Astrocyte (in vitro differentiated cells and primary cell): ENCODE data around the gene SLC26A9. TPM values are rescaled to one million over a fixed set of nuclear protein-coding genes. Genes with fewer than 3 reads are reported as not detected.

Experiments
- DNase-seq: peaks from one replicate; pipeline ENCODE4 v3.0.0-alpha.2; 2010; ENCODE audit warnings: low read depth
- FAIRE-seq: peaks from 2 replicates; lab custom pipeline; 2011; peaks lifted over from hg19 to GRCh38; lab: Jason Lieb, UNC
- H2AFZ ChIP-seq: 2 replicates; pipeline ENCODE4 v1.6.0; 2012; ENCODE audit warnings: low read depth, low read length, inconsistent platforms
- H3K27ac ChIP-seq: 2 replicates; pipeline ENCODE4 v1.5.1; 2011; ENCODE audit warnings: low read depth, low read length, inconsistent platforms
- H3K27me3 ChIP-seq: 2 replicates; pipeline ENCODE4 v1.6.0; 2011; ENCODE audit warnings: low read length, inconsistent platforms; ENCODE audit not compliant: insufficient read depth
- H3K36me3 ChIP-seq: 2 replicates; pipeline ENCODE4 v1.5.1; 2011; ENCODE audit warnings: low read length, inconsistent platforms; ENCODE audit not compliant: insufficient read depth
- H3K4me1 ChIP-seq: 2 replicates; pipeline ENCODE4 v1.5.1; 2011; ENCODE audit warnings: low read length, inconsistent platforms; ENCODE audit not compliant: insufficient read depth
- H3K4me2 ChIP-seq: 2 replicates; pipeline ENCODE4 v1.6.0; 2012; ENCODE audit warnings: low read length, inconsistent platforms
- H3K4me3 ChIP-seq: 2 replicates; pipeline ENCODE4 v1.5.1; 2011; ENCODE audit warnings: low read depth, mild to moderate bottlenecking, low read length, inconsistent platforms; ENCODE audit not compliant: insufficient read depth
- H3K79me2 ChIP-seq: 2 replicates; pipeline ENCODE4 v1.6.0; 2012; ENCODE audit warnings: mild to moderate bottlenecking, low read length, inconsistent platforms; ENCODE audit not compliant: insufficient read depth
- H3K9ac ChIP-seq: 2 replicates; pipeline ENCODE4 v1.6.0; 2012; ENCODE audit warnings: mild to moderate bottlenecking, low read length, inconsistent platforms
- H3K9me3 ChIP-seq: 2 replicates; pipeline ENCODE4 v1.5.1; 2012; ENCODE audit warnings: low read depth, mild to moderate bottlenecking, low read length, inconsistent platforms; ENCODE audit not compliant: insufficient read depth
- H4K20me1 ChIP-seq: 2 replicates; pipeline ENCODE4 v1.6.0; 2012; ENCODE audit warnings: low read length, inconsistent platforms; ENCODE audit not compliant: insufficient read depth
- H3K27ac Mint-ChIP-seq: one replicate; pipeline ENCODE4 v1.8.0; 2021; ENCODE audit warnings: mild to moderate bottlenecking, mixed read lengths; ENCODE audit not compliant: unreplicated experiment
- H3K27me3 Mint-ChIP-seq: one replicate; pipeline ENCODE4 v1.8.0; 2021; ENCODE audit warnings: low read depth, mixed read lengths; ENCODE audit not compliant: unreplicated experiment
- H3K36me3 Mint-ChIP-seq: one replicate; pipeline ENCODE4 v1.8.0; 2021; ENCODE audit warnings: low read depth, mixed read lengths; ENCODE audit not compliant: unreplicated experiment
- H3K4me1 Mint-ChIP-seq: one replicate; pipeline ENCODE4 v1.8.0; 2021; ENCODE audit warnings: low read depth, mixed read lengths; ENCODE audit not compliant: unreplicated experiment
- H3K4me3 Mint-ChIP-seq: one replicate; pipeline ENCODE4 v1.8.0; 2021; ENCODE audit warnings: mild to moderate bottlenecking, moderate library complexity, mixed read lengths; ENCODE audit not compliant: unreplicated experiment
- H3K9me3 Mint-ChIP-seq: one replicate; pipeline ENCODE4 v1.8.0; 2021; ENCODE audit warnings: mild to moderate bottlenecking, mixed read lengths; ENCODE audit not compliant: unreplicated experiment
- EZH2 ChIP-seq: IDR thresholded peaks from 2 replicates; pipeline ENCODE4 v1.6.1; 2012; ENCODE audit warnings: mild to moderate bottlenecking, low read length, inconsistent platforms; ENCODE audit not compliant: insufficient read depth
- total RNA-seq: library from RNA; stranded (reverse); gene quantifications from 2 replicates; pipeline ENCODE4 v1.2.1, GENCODE V29; 2021
- TF ChIP-seq, protein P1 (sequence below): IDR thresholded peaks from 2 replicates; pipeline ENCODE4 v1.5.1; 2011; ENCODE audit warnings: low read depth, mild to moderate bottlenecking, inconsistent platforms, low read length, moderate library complexity; ENCODE audit not compliant: insufficient read depth

The SLC26A9 gene
- total RNA-seq, 1 donor from 2014 or later = not detected

DNA sequence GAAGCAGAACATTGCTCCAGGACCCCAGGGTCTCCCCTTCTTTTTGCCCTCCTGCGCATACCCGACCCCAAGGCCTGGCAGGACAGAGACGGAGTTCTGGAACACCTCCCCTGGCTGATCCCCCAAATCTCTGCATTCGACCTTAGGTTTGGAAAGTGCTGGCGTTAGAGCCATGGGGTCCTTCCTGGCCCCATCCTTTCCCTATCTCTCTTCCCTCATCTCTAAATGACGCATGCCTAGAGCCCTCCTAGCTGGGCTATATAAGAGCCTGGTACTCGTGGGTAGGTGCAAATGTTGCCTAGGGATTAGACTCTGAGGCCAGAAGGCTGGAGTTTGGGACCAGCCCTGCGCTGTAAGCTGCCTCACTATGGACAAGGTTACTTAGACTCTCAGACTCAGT lies 16.6 kb downstream of the SLC26A9 start:
- H3K4me2 ChIP-seq = no peak overlapping the region
- H4K20me1 ChIP-seq = no peaks in the 10 kb centered on the region
- H3K79me2 ChIP-seq = no peaks in the 10 kb centered on the region
- H3K36me3 Mint-ChIP-seq = peaks cover 1% of the 10 kb centered on the region
- no peaks in the 10 kb centered on the region for H3K9me3 ChIP-seq
- H3K9ac ChIP-seq = no peak overlapping the region
- H2AFZ ChIP-seq = no peak overlapping the region
- peaks cover 10% of the 10 kb centered on the region for H3K4me1 ChIP-seq
- peaks cover 3% of the 10 kb centered on the region for H3K4me1 Mint-ChIP-seq
- no peak for DNase-seq
- TF ChIP-seq, protein P1, sequence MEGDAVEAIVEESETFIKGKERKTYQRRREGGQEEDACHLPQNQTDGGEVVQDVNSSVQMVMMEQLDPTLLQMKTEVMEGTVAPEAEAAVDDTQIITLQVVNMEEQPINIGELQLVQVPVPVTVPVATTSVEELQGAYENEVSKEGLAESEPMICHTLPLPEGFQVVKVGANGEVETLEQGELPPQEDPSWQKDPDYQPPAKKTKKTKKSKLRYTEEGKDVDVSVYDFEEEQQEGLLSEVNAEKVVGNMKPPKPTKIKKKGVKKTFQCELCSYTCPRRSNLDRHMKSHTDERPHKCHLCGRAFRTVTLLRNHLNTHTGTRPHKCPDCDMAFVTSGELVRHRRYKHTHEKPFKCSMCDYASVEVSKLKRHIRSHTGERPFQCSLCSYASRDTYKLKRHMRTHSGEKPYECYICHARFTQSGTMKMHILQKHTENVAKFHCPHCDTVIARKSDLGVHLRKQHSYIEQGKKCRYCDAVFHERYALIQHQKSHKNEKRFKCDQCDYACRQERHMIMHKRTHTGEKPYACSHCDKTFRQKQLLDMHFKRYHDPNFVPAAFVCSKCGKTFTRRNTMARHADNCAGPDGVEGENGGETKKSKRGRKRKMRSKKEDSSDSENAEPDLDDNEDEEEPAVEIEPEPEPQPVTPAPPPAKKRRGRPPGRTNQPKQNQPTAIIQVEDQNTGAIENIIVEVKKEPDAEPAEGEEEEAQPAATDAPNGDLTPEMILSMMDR = no peak
- no peak for TF ChIP-seq EZH2
- H3K9me3 Mint-ChIP-seq = peaks cover 1% of the 10 kb centered on the region
- H3K27ac Mint-ChIP-seq = peak overlapping the region; percentile 7
- peaks cover 4% of the 10 kb centered on the region for H3K27me3 ChIP-seq
- no peak for FAIRE-seq
- no peak overlapping the region for H3K4me3 ChIP-seq
- no peak overlapping the region for H3K27ac ChIP-seq
- H3K4me3 Mint-ChIP-seq = no peak overlapping the region
- H3K27me3 Mint-ChIP-seq = peaks cover 22% of the 10 kb centered on the region
- H3K36me3 ChIP-seq = no peaks in the 10 kb centered on the region

DNA sequence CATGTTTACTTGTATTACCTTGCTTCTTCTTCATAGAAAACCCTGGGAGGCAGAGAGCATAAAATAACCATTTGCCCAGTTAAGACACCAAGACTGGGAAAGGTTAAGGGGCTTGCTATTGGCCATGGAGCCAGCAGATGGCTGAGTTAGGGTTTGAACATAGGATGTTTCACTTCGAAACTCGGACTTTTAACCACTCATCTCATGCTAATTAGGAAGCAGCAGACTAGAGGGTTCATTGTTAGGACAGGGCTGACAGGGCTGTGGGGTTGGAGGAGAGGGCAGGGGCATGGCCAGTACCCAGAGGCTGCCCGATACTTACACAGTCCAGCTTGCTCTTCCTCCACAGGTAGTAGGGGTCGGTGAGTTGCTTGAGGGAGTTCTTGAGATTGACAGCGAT lies 17.0 kb downstream of the SLC26A9 start:
- Histone ChIP-seq H3K36me3 (no peaks in the 10 kb centered on the region), H3K4me3 (no peak overlapping the region), H3K4me1 (peaks cover 10% of the 10 kb centered on the region), H3K27me3 (peaks cover 4% of the 10 kb centered on the region), H3K27ac (peak overlapping the region; percentile 12), H3K79me2 (no peaks in the 10 kb centered on the region), H2AFZ (no peak overlapping the region), H3K9me3 (no peaks in the 10 kb centered on the region), H3K4me2 (peak overlapping the region; percentile 14), H4K20me1 (no peaks in the 10 kb centered on the region), H3K9ac (no peak overlapping the region)
- H3K27ac Mint-ChIP-seq = peak overlapping the region; percentile 7
- peaks cover 22% of the 10 kb centered on the region for H3K27me3 Mint-ChIP-seq
- H3K36me3 Mint-ChIP-seq = peaks cover 1% of the 10 kb centered on the region
- H3K9me3 Mint-ChIP-seq = peaks cover 1% of the 10 kb centered on the region
- peaks cover 3% of the 10 kb centered on the region for H3K4me1 Mint-ChIP-seq
- DNase-seq = no peak
- no peak for FAIRE-seq
- TF ChIP-seq, protein P1 = no peak
- no peak for TF ChIP-seq EZH2
- H3K4me3 Mint-ChIP-seq = no peak overlapping the region

DNA sequence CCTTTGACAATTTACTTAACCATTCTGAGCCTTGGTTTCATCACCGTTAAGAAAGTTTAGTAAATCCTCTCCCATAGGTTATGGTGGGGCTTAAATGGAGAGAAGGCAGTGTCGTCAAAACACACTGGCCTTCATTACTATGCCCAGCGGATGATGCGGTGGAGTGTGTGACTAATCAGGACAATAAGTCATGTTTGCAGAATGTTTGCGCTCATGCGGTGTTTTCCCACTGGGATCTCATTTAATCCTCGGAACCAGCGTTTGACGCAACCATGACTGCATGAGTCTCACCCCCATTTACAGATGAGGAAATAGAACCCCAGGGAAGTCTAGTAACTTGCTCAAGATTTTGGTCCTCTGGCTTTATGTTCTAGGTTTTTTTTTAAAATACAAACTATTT lies 17.5 kb downstream of the SLC26A9 start:
- Mint-ChIP-seq H3K36me3 (peaks cover 1% of the 10 kb centered on the region), H3K4me3 (no peak overlapping the region), H3K9me3 (peaks cover 1% of the 10 kb centered on the region), H3K27me3 (peaks cover 20% of the 10 kb centered on the region), H3K4me1 (peaks cover 3% of the 10 kb centered on the region), H3K27ac (no peak overlapping the region)
- FAIRE-seq (no peak), DNase-seq (peak; percentile 94)
- Histone ChIP-seq H3K36me3 (no peaks in the 10 kb centered on the region), H2AFZ (no peak overlapping the region), H3K9me3 (no peaks in the 10 kb centered on the region), H4K20me1 (no peaks in the 10 kb centered on the region), H3K4me3 (no peak overlapping the region), H3K79me2 (no peaks in the 10 kb centered on the region), H3K27me3 (peaks cover 4% of the 10 kb centered on the region), H3K4me1 (peaks cover 12% of the 10 kb centered on the region), H3K9ac (peak overlapping the region; percentile 20), H3K4me2 (peak overlapping the region; percentile 14), H3K27ac (peak overlapping the region; percentile 62)
- TF ChIP-seq, protein P1 = no peak
- no peak for TF ChIP-seq EZH2
